HepG2 (cell line): ENCODE results near the gene APBA1. TPM values are rescaled to one million over a fixed set of nuclear protein-coding genes. Genes with fewer than 3 reads are reported as not detected.

Experiments used
- ATAC-seq: fragments of 200-7000 bp; cut with Tn5 transposase; 3 replicates; pipeline ENCODE4 v1.9.1; 2020; ENCODE audit warnings: mild to moderate bottlenecking, moderate library complexity
- BruUV-seq: library from RNA; stranded (reverse); fragments of 400-500 nt; replicated peaks from 2 replicates; lab custom pipeline; 2021; lab: Mats Ljungman, UMichigan
- CTCF ChIA-PET: fragments of 300-600 bp; formaldehyde crosslinking; extraction: SDS; loops from one replicate; lab custom pipeline; 2021; ENCODE audit warnings: low total read pairs, inconsistent platforms, low intra/inter-chr PET ratio; lab: Yijun Ruan, JAX
- POLR2A ChIA-PET: fragments of 350-600 bp; sonication (Branson Sonifier 250); formaldehyde crosslinking; loops from one replicate; lab custom pipeline; 2020; ENCODE audit warnings: antibody characterized with exemption, inconsistent platforms; lab: Yijun Ruan, JAX
- DNase-seq: peaks from one replicate; pipeline ENCODE4 v3.0.0-alpha.2; 2015; ENCODE audit warnings: low spot score
- FAIRE-seq: peaks from 3 replicates; lab custom pipeline; 2011; peaks lifted over from hg19 to GRCh38; lab: Jason Lieb, UNC
- H2AFZ ChIP-seq: one replicate; pipeline ENCODE4 v1.6.1; 2011; ENCODE audit warnings: low read length, inconsistent platforms
- H3K27ac ChIP-seq: fragments of 300-600 bp; 3 replicates; pipeline ENCODE4 v1.8.0; 2011; ENCODE audit warnings: mixed run types, mild to moderate bottlenecking, mixed read lengths, low read length, inconsistent platforms; ENCODE audit not compliant: insufficient read depth; ENCODE audit errors: extremely low read length
- H3K27me3 ChIP-seq, 2 experiments: fragments of 200-600 bp in 1 of 2; 2 replicates in 1 of 2; 3 replicates in 1 of 2; pipeline versions ENCODE4 v1.6.0 to v1.8.0; 2011; ENCODE audit warnings: low read length in 2 of 2, mild to moderate bottlenecking in 2 of 2, moderate library complexity in 2 of 2, inconsistent platforms in 1 of 2; ENCODE audit not compliant: insufficient read depth in 2 of 2, control insufficient read depth in 1 of 2
- H3K36me3 ChIP-seq, 2 experiments: fragments of 200-600 bp in 1 of 2; replicated peaks in 1 of 2; 2 replicates in 1 of 2; 3 replicates in 1 of 2; pipeline versions ENCODE4 v1.5.1 to v1.8.0; 2011; ENCODE audit warnings: low read length in 2 of 2, inconsistent platforms in 1 of 2; ENCODE audit not compliant: insufficient read depth in 2 of 2, control insufficient read depth in 1 of 2
- H3K4me1 ChIP-seq: 2 replicates; pipeline ENCODE4 v1.5.1; 2012; ENCODE audit warnings: low read length, inconsistent platforms; ENCODE audit not compliant: insufficient read depth
- H3K4me2 ChIP-seq: 2 replicates; pipeline ENCODE4 v1.6.0; 2011; ENCODE audit warnings: low read depth, low read length, inconsistent platforms
- H3K4me3 ChIP-seq, 3 experiments: fragments of 200-600 bp in 1 of 3; sonication (generic), shearing (Covaris generic) in 1 of 3; replicated peaks in 1 of 3; 2 replicates each; pipeline ENCODE4 v1.5.1; 2011 to 2016; ENCODE audit warnings: low read length in 3 of 3, inconsistent platforms in 2 of 3, low read depth in 2 of 3, mild to moderate bottlenecking in 2 of 3, control low read depth in 1 of 3, mixed read lengths in 1 of 3; ENCODE audit not compliant: insufficient read depth in 1 of 3
- H3K79me2 ChIP-seq: one replicate; pipeline ENCODE4 v1.6.1; 2011; ENCODE audit warnings: low read length, inconsistent platforms; ENCODE audit not compliant: insufficient read depth
- H3K9ac ChIP-seq: 2 replicates; pipeline ENCODE4 v1.6.0; 2011; ENCODE audit warnings: mild to moderate bottlenecking, low read depth, low read length, inconsistent platforms; ENCODE audit not compliant: insufficient read depth
- H3K9me3 ChIP-seq: 2 replicates; pipeline ENCODE4 v1.5.1; 2012; ENCODE audit warnings: mild to moderate bottlenecking, low read length
- H4K20me1 ChIP-seq: 2 replicates; pipeline ENCODE4 v1.6.0; 2011; ENCODE audit warnings: inconsistent platforms, mild to moderate bottlenecking, low read length, moderate library complexity; ENCODE audit not compliant: insufficient read depth
- FOXJ3 ChIP-seq: sonication (generic); formaldehyde crosslinking; IDR thresholded peaks from 2 replicates; pipeline ENCODE4 v1.4.0; 2020; ENCODE audit warnings: missing genetic modification reagents, mild to moderate bottlenecking, borderline replicate concordance
- IKZF4 ChIP-seq: sonication (generic); formaldehyde crosslinking; IDR thresholded peaks from 2 replicates; pipeline ENCODE4 v1.5.1; 2020; ENCODE audit warnings: borderline replicate concordance, mild to moderate bottlenecking, low read depth, missing genetic modification reagents; ENCODE audit errors: not compliant biosample characterization
- KIAA2018 ChIP-seq: sonication (generic); formaldehyde crosslinking; IDR thresholded peaks from 2 replicates; pipeline ENCODE4 v1.5.0; 2020; ENCODE audit warnings: mild to moderate bottlenecking, missing genetic modification reagents, borderline replicate concordance
- MTA1 ChIP-seq: sonication (generic); formaldehyde crosslinking; IDR thresholded peaks from 2 replicates; pipeline ENCODE4 v1.4.0; 2020; ENCODE audit warnings: missing genetic modification reagents, mild to moderate bottlenecking, borderline replicate concordance
- RFX1 ChIP-seq: fragments of 450-650 bp; IDR thresholded peaks from 2 replicates; pipeline ENCODE4 v1.6.1; 2017
- SNAPC5 ChIP-seq: sonication (generic); formaldehyde crosslinking; IDR thresholded peaks from 2 replicates; pipeline ENCODE4 v1.8.1; 2023; ENCODE audit warnings: mild to moderate bottlenecking, missing genetic modification reagents, borderline replicate concordance
- ZBTB44 ChIP-seq: sonication (generic); formaldehyde crosslinking; IDR thresholded peaks from 2 replicates; pipeline ENCODE4 v1.4.0; 2020; ENCODE audit warnings: missing genetic modification reagents
- ZNF232 ChIP-seq: sonication (generic); formaldehyde crosslinking; IDR thresholded peaks from 2 replicates; pipeline ENCODE4 v1.4.0; 2020; ENCODE audit warnings: missing genetic modification reagents, borderline replicate concordance
- ZNF567 ChIP-seq: sonication (generic); formaldehyde crosslinking; IDR thresholded peaks from 2 replicates; pipeline ENCODE4 v1.8.1; 2023; ENCODE audit warnings: mild to moderate bottlenecking, missing genetic modification reagents, borderline replicate concordance
- ZNF589 ChIP-seq: sonication (generic); formaldehyde crosslinking; conservative IDR thresholded peaks from 2 replicates; pipeline ENCODE4 v1.8.0; 2022; ENCODE audit warnings: mild to moderate bottlenecking, moderate library complexity, missing genetic modification reagents
- ZNF749 ChIP-seq: sonication (generic); formaldehyde crosslinking; IDR thresholded peaks from 2 replicates; pipeline ENCODE4 v1.8.0; 2022; ENCODE audit warnings: mild to moderate bottlenecking, missing genetic modification reagents, moderate library complexity, borderline replicate concordance
- WGBS: methylation state at CpG from one replicate; pipeline ENCODE4 v1.1.6; 2017; ENCODE audit warnings: low lambda C conversion rate; 5-methylcytosine and 5-hydroxymethylcytosine counted together
- in situ Hi-C: cut with HindIII; loops from 2 replicates; pipeline ENCODE4 v1.10.0; 2017; ENCODE audit warnings: low pct_unique_long_range_greater_than_20kb; ENCODE audit not compliant: extremely low pct_ligation_motif_present
- intact Hi-C: fragments of 100-400 bp; cut with micrococcal nuclease; formaldehyde crosslinking; loops from one replicate; pipeline ENCODE4 v1.10.0; 2022; ENCODE audit not compliant: unreplicated experiment
- polyA plus RNA-seq, 8 experiments: library from polyadenylated mRNA; depleted of rRNA in 3 of 8; stranded (reverse) in 7 of 8; unstranded in 1 of 8; fragments of >200 nt; fragmentation: Illumina TruSeq in 4 of 8; extraction: Trizol in 4 of 8; gene quantifications; 2 replicates each; pipeline versions ENCODE4 v1.2.1 to v1.2.3, GENCODE V29; 2011 to 2016; ENCODE audit warnings: low read depth in 4 of 8, missing spikeins in 1 of 8, mixed read lengths in 1 of 8; ENCODE audit not compliant: insufficient read depth in 1 of 8
- total RNA-seq, 5 experiments: library from RNA; depleted of rRNA; stranded (reverse); fragments of >200 nt; fragmentation: Illumina TruSeq; extraction: Trizol; gene quantifications; 2 replicates each; pipeline ENCODE4 v1.2.3, GENCODE V29; 2016; ENCODE audit warnings: low read depth in 1 of 5
- TF ChIP-seq, protein P1 (sequence below): sonication (generic); formaldehyde crosslinking; IDR thresholded peaks from 2 replicates; pipeline ENCODE4 v1.4.0; 2020; ENCODE audit warnings: missing genetic modification reagents

APBA1 gene
- total and polyA plus RNA-seq, 2 of the 13 experiments (the other 11 are each of a cell fraction or from before 2014, with no cell fraction given) = 0.15 TPM; not detected in 1

- POLR2A ChIA-PET = no interaction called here
- TF ChIP-seq, protein P1, sequence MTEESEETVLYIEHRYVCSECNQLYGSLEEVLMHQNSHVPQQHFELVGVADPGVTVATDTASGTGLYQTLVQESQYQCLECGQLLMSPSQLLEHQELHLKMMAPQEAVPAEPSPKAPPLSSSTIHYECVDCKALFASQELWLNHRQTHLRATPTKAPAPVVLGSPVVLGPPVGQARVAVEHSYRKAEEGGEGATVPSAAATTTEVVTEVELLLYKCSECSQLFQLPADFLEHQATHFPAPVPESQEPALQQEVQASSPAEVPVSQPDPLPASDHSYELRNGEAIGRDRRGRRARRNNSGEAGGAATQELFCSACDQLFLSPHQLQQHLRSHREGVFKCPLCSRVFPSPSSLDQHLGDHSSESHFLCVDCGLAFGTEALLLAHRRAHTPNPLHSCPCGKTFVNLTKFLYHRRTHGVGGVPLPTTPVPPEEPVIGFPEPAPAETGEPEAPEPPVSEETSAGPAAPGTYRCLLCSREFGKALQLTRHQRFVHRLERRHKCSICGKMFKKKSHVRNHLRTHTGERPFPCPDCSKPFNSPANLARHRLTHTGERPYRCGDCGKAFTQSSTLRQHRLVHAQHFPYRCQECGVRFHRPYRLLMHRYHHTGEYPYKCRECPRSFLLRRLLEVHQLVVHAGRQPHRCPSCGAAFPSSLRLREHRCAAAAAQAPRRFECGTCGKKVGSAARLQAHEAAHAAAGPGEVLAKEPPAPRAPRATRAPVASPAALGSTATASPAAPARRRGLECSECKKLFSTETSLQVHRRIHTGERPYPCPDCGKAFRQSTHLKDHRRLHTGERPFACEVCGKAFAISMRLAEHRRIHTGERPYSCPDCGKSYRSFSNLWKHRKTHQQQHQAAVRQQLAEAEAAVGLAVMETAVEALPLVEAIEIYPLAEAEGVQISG (CRISPR knock-in tag) = no peak
- TF ChIP-seq IKZF4 (CRISPR knock-in tag) (no peak), ZNF232 (CRISPR knock-in tag) (no peak), MTA1 (no peak), KIAA2018 (no peak), FOXJ3 (no peak), ZNF589 (CRISPR knock-in tag) (no peak), ZNF749 (no peak), ZNF567 (CRISPR knock-in tag) (no peak), SNAPC5 (CRISPR knock-in tag) (no peak), RFX1 (no peak), ZBTB44 (CRISPR knock-in tag) (no peak)
Observed at GRCh38 chr9:69623276-69623675, 48.9 kb downstream of the APBA1 start.

More at GRCh38 chr9:69623276-69623675, 48.9 kb downstream of the APBA1 start:
- CTCF ChIA-PET = no interaction called here
- no peak overlapping the region for H3K27ac ChIP-seq
- WGBS = 0% methylated on average over 3 of the region's 3 CpGs
- DNase-seq = no peak
- intact Hi-C loops = no loop called here
- H3K4me3 ChIP-seq = no peak overlapping the region
- no peak overlapping the region for H2AFZ ChIP-seq
- H3K27me3 ChIP-seq = no peaks in the 10 kb centered on the region
- no peak for FAIRE-seq
- H3K4me1 ChIP-seq = no peaks in the 10 kb centered on the region
- ATAC-seq = no peak
- H3K36me3 ChIP-seq = no peaks in the 10 kb centered on the region
- H3K79me2 ChIP-seq = no peaks in the 10 kb centered on the region
- H3K9me3 ChIP-seq = no peaks in the 10 kb centered on the region
- no TSS peak for BruUV-seq
- no peak overlapping the region for H3K4me2 ChIP-seq
- no peaks in the 10 kb centered on the region for H4K20me1 ChIP-seq
- no peak overlapping the region for H3K9ac ChIP-seq
- in situ Hi-C loops = no loop called here
